NCI-H1092 treated with DMSO at 0.1 percent for 48 hours (cell line): ENCODE results near the gene C1QTNF8.
A peak's percentile ranks its signal among the peaks of the same experiment; 100 is the strongest.

Experiments
- DNase-seq: peaks from one replicate; lab custom pipeline; 2025; lab: John Stamatoyannopoulos, UW

C1QTNF8 gene

DNA sequence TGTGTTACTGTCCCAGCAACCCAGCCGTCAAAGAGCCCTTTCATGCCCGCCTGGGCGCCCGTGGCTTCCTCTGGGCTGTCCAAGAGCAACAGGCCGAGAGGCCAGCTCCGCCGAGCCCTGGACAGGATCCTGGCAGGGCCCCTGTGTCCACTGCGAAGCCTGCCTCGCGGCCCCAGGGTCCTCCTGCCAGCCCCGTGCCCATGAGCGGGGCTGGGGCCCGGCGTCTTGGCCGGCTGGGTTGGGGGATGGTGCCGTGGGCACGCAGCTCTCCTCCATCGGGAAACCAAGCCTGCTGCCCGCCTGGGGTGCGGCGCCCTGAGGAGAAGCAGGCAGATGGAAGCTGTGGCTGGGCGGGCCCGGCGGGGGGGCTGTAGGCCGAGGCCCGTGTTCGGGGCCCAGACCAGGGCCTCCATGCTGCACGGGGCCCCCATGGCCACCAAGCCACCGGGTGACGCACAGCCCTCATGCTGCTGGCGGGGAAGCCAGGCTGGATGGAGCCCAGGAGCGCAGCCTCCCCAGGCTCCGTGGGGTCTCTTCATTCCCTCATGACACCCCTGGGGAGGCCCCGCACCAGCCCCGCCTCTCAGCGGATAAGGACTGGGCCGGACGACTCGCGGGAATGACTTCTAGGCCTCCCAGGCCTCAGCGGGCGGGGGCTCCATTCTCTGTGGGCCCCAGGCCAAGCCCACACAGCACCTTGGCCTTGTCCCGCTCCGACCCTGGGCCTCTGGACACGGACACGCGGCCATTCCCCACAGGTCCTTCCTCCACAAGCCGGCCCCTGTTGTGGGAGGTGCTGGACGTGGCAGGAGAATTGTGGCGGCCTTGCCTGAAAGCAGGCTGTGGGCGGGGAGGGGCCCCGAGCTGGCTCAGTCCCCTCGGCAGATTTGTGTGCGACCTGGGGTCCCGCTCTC, at the start of gene C1QTNF8:
TSS of gene C1QTNF8 (minus strand) at position 76 of the 914 bp plus-strand sequence. CDS start 1,322 bp downstream, outside the sequence.
- DNase-seq: no peak

DNA sequence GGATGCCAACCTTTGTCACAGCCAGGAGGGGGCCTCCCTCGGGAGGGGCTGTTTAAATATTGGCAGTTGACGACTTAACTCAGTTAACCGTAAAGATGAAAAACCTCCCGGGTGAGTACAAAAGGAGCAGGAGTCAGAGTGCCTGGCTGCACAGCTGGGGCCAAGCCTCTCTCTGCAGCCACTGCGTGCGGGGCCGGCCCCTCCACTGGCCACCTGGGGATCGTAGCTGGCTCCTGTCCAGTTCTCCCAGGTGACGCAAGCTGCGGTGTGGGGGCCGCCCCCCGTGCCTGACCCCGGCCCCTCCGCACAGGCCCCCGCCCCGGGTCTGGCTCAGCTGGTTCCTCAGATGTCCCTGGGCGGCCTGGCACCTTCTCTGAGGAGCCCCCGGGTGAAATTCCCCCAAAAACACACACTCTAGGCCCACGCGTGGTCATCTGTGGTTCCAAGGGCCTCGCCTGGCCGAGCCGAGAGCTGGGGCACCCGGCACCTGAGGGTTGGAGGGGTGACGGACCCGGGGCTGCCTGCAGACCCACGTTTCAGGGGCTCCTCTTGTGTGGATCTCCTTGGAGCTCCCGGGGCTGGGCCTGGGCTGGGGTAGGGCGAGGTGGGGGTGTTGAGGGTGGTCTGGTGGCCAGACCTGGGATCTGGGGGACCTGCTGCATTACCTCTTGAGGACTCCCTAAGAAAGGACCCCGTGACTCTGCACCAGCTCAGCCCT, 49.5 kb upstream of the C1QTNF8 start:
- DNase-seq: peak; percentile 81

- peak; percentile 71 for DNase-seq
Measured at GRCh38 chr16:1144476-1145382, 48.7 kb upstream of the C1QTNF8 start.

GRCh38 chr16:1143761-1144450, 47.9 kb upstream of the C1QTNF8 start:
- no peak for DNase-seq

GRCh38 chr16:1142911-1143310, 46.9 kb upstream of the C1QTNF8 start:
- DNase-seq: no peak

GRCh38 chr16:1141716-1142115, 45.7 kb upstream of the C1QTNF8 start:
- DNase-seq: no peak

GRCh38 chr16:1141191-1141590, 45.1 kb upstream of the C1QTNF8 start:
- DNase-seq: no peak

- DNase-seq: no peak
Measured at GRCh38 chr16:1140582-1141162, 44.6 kb upstream of the C1QTNF8 start.

DNA sequence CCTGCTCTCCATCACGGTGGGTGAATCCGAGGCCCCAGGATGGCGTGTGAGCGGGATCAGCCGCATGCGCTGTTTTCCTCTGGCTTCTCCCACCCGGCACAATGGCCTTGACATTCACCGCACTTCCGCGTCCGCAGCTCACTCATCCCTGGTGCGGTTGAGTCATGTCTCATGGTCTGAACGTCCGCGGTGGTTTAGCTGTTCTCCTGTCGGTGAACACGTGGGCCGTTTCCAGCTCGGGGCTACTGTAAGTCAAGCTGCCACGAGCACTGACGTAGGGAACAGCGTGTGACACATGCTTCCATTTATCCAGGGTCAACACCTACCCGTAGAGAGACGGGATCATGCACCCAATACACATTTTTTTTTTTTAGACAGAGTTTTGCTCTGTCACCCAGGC, 41.6 kb upstream of the C1QTNF8 start:
- DNase-seq: no peak

- no peak for DNase-seq
Measured at GRCh38 chr16:1135459-1135825, 39.4 kb upstream of the C1QTNF8 start.

- peak; percentile 46 for DNase-seq
Measured at GRCh38 chr16:1134776-1135458, 38.9 kb upstream of the C1QTNF8 start.

DNA sequence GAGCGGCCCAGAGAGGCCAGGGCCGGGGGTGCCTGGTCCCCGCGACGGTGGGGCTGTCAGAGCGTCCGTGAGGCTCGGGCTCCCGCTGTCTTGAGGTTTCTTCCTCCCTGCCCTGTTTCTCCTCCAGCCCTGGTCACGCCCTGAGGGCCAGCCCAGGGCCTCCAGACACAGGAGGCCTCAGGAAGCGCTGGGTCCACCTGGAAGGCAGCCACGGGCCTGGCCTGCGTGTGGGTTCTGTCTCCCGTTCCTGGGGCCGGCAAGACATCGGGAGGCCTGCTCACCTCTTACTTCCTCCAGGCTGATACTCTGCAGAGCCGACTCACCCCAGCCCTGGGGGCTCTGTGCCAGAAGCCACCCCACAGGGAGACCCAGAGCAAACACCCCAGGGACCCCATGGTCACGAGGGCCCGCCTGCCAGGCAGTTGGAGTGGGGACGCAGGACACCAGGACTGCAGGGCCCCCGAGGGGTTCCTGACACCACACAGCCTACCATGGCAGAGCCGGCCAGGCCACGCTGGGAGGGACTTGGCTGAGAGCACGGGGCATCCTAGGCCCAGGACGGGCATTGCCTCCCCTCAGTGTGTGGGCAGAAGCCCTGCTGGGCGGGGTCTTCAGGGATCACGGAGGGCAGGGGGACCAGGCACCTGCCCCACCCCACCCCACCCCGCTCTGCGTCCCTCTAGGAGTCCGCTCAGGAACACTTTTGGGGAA, 37.9 kb upstream of the C1QTNF8 start:
- no peak for DNase-seq

DNA sequence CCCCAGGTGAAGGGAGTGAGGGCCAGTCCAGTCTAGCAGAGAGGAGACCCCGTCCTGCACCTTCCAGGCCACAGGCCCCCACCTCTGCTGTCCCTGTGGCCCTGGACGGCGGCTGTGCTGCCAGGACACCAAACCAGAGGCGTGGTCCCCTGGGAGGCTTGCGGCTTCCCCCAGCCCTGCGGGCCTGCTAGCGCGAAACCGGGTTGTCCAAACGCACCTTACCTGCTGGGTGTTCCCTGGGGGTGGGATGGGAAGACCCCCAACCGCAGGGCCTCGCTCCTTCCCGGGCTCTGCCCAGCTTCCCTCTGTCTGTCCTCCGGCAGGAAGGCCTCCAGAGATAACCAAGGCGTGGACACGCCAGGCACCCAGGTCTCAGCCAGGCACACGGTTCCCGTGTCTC, 37.2 kb upstream of the C1QTNF8 start:
- DNase-seq: no peak

DNA sequence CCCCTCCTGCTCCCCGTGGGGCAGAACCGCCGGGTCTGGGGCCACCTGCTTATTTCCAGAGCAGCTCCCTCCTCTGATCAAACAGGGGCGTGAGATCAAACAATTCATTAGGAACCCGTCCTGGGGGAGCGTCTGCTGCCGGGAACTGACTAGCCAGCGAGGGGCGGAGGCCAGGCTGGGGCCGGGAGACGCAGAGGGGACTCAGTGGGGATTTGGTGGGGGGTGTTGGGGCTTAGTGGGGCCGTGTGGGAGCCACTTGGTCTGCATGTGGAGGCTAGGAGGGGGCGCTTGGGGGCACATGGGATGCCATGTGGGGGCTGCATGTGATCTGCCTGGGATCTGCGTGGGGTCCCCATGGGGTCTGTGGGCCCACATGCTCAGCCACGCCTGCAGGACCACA, 36.4 kb upstream of the C1QTNF8 start:
- no peak for DNase-seq

GRCh38 chr16:1131378-1131994, 35.4 kb upstream of the C1QTNF8 start:
- DNase-seq: no peak

GRCh38 chr16:1130382-1130781, 34.3 kb upstream of the C1QTNF8 start:
- no peak for DNase-seq

- no peak for DNase-seq
Measured at GRCh38 chr16:1129106-1129960, 33.3 kb upstream of the C1QTNF8 start.

- no peak for DNase-seq
Measured at GRCh38 chr16:1127971-1128715, 32.1 kb upstream of the C1QTNF8 start.
